Middle frontal gyrus (tissue), 1 donor: Measurements from ENCODE around the gene C20orf202.
"Not testable (repeated sequence)": the region's sequence is repeated elsewhere in the genome, so short reads cannot be mapped to it uniquely, and the experiment has no call there.

ENCODE experiments used
- DNase-seq: peaks from one replicate; pipeline ENCODE4 v3.0.0-alpha.2; 2015; ENCODE audit warnings: low spot score; ENCODE audit errors: extremely low spot score

C20orf202 gene

GRCh38 chr20:1209447-1210387 is 6.5 kb downstream of the C20orf202 start:
- DNase-seq = no peak

DNA sequence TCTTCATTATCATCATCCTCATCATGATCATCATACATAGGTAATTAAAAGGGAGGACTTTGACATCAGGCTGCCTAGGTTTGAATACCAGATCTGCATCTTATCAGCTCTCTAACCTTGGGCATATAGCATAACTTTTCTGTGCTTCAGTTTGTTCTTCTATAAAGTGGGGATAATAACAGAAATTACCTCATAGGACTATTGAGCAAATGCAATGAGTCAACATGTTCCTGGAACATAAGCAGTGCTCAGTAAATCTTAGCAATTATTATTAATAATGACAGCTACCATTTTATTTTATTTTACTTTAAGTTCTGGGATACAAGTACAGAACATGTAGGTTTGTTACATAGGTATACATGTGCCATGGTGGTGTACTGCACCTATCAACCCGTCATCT is 7.2 kb downstream of the C20orf202 start:
- no peak for DNase-seq

DNA sequence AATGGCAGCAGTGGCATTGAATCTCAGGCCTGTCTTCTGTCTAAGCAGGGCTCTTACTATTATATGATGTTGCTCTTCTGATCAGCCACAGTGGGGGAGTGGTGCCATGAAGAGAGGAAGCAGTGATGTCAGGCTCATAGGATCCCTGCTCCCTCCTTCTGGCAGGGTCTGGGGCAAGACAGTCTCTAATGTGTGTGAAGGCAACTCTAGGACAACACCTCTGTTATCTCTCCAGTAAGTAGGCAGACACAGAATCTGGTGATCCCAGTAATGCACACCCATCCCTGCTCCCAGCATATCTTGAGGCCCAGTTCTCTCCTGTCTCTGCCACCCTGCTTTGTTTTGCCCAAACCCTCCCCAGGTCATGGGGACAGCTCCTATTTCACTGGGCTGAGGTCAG is 8.8 kb downstream of the C20orf202 start:
- DNase-seq = no peak

GRCh38 chr20:1212607-1213396 is 9.5 kb downstream of the C20orf202 start:
- DNase-seq = peak; percentile 62

GRCh38 chr20:1214838-1215261 is 11.6 kb downstream of the C20orf202 start:
- DNase-seq = no peak

GRCh38 chr20:1215386-1216170 is 12.3 kb downstream of the C20orf202 start:
- DNase-seq = no peak

- DNase-seq = not testable (repeated sequence)
Measured at GRCh38 chr20:1216527-1217427, 13.5 kb downstream of the C20orf202 start.

DNA sequence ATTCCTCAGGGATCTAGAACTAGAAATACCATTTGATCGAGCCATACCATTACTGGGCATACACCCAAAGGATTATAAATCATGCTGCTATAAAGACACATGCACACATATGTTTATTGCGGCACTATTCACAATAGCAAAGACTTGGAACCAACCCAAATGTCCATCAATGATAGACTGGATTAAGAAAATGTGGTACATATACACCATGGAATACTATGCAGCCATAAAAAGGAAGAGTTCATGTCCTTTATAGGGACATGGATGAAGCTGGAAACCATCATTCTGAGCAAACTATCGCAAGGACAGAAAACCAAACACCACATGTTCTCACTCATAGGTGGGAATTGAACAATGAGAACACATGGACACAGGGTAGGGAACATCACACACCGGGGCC is 19.5 kb downstream of the C20orf202 start:
- not testable (repeated sequence) for DNase-seq

DNA sequence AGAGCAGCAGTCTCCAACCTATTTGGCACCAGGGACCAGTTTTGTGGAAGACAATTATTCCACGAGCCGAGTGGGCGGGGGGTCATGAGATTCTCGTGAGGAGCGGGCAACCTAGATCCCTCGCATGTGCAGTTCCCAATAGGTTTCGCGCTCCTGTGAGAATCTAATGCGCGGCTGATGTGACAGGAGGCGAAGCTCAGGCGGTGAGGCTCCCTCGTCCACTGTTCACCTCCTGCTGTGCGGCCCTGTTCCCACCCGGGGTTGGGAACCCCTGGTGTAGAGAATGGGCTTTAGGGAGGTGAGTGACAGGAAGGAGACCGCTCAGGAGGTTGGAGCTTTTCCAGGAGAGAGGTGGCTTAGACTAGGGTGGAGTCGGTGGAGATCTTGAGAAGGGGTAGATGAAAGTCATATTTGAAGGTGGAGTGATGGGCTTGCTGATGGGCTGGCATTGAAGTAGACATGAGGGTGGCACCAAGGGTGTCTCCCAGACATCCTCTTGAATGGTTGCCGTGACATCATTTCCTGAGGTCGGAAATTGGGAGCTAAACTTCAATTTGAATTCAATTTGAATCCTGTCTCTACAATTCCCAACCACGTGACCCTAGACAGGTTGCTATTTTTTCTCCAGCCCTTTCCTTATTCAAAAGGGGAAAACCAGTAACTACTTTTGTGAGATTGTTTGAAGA is 21.1 kb downstream of the C20orf202 start:
- no peak for DNase-seq

GRCh38 chr20:1225263-1225782 is 22.1 kb downstream of the C20orf202 start:
- no peak for DNase-seq

DNA sequence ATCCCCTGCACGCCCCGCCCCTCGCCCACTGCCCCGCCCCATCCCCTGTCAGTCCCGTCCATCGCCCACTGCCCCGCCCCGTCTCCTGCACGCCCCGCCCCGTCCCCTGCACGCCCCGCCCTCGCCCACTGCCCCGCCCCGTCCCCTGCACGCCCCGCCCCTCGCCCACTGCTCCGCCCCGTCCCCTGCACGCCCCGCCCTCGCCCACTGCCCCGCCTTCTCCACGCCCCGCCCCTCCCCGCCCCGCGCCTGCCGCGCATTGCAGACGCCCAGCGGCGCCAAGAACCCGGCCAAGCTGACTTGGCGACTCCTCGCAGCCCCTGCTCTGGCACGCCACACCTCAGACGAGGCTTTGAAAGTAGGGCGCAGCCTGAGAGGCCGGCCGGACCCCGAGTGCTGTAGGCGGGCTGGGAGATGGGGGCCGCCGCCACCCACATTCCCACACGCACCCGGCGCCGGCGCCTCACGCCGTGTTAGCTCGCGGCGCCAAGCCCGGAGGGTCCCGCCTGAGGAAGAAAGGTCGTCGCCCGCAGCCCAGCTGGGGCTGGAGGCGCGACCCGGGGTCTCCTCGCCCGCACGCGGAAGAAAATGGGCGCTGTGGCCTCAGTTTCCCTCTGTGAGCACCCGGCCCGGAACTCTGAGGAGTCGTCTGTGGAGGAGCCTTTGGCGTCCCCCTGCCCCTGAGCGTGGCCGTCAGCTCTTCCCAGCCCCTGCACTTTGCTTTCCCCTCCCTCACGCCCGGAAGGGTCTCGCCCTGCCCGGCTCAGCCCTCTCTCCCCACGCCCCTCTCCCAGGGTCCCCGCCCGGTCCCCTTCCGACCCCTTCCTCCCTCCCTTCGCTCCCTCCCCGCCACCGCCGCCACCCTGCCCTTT is 22.8 kb downstream of the C20orf202 start, which contains the start of gene RAD21L1:
Gene RAD21L1 (plus strand): TSS at position 262 of the 872 bp plus-strand sequence. CDS start 2,410 bp downstream, outside the sequence.
- DNase-seq = no peak

GRCh38 chr20:1229541-1229940 is 26.3 kb downstream of the C20orf202 start:
- DNase-seq = no peak

DNA sequence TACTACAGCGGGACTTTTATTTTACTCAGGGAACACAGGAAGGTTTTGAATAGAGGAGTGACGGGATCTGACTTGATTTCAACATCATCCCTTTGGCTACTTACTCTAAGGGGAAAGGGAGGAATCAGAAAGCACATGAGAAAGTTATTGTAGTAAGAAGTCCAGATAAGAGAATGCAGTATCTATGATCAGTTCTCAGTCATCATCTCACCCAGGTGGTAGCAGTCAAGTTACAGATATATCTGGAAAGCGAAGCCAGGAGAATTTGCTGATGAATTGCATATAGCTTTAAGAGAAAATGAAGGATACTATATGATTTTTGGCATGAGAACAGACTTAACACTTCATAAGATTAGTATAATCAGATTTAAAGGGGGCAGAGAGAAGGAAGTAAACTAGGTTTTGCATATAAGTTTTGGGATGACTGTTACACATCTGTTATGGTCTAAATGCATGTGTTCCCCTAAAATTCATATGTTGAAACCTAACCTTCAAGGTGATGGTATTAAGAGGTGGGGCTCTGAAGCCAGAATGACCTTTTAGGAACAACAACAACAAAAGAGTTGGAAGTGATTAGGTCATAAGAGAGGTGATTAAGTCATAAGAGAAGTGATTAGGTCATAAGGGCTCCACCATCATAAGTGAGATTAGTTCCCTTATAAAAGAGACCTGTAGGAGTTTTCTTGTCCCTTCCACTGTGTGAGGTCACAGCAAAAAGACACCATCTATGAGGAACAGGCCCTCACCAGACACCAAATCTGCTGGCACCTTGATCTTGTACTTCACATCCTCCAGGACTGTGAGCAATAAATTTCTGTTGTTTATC is 29.2 kb downstream of the C20orf202 start:
- DNase-seq = no peak

GRCh38 chr20:1240549-1240948 is 37.3 kb downstream of the C20orf202 start:
- DNase-seq = no peak

DNA sequence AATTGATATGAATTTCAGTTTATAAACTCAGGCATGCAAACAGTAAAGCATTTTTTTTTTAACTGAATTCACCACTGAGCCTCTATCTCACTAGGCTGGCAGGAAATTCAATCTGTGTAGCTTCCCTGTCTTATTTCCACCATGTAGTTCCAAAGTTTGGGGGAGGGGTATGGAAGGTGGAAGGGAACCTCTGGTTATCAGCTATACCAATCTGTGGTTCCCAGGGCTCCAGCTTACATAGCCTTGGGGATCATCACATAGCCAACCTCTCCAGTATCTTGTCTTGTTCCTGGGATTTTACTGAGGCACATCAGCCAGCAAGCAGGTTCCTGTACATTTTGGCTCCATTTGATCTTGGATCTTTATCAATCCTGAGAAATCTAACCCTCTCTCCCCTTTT is 38.2 kb downstream of the C20orf202 start:
- no peak for DNase-seq

GRCh38 chr20:1242099-1242498 is 38.8 kb downstream of the C20orf202 start:
- no peak for DNase-seq

- no peak for DNase-seq
Measured at GRCh38 chr20:1242530-1242929, 39.3 kb downstream of the C20orf202 start.

- no peak for DNase-seq
Measured at GRCh38 chr20:1245578-1245977, 42.3 kb downstream of the C20orf202 start.
